SK-N-SH treated with all-trans-retinoic acid at 6 μM for 48 hours (cell line): ENCODE data around the gene IGFL1.

Experiments used
- ARNTL ChIP-seq: fragments of 450-650 bp; formaldehyde crosslinking; IDR thresholded peaks from 2 replicates; pipeline ENCODE4 v1.5.0; 2020; ENCODE audit warnings: low read depth, mild to moderate bottlenecking, moderate library complexity, borderline replicate concordance
- BACH2 ChIP-seq: fragments of 250-450 bp; sonication (Bioruptor Pico); IDR thresholded peaks from 2 replicates; pipeline ENCODE4 v1.9.0; 2021; ENCODE audit warnings: mild to moderate bottlenecking, borderline replicate concordance
- CREB5 ChIP-seq: fragments of 250-450 bp; sonication (Bioruptor Pico); IDR thresholded peaks from 2 replicates; pipeline ENCODE4 v1.5.1; 2020; ENCODE audit warnings: low read depth, mild to moderate bottlenecking, moderate library complexity
- OSR1 ChIP-seq: fragments of 250-450 bp; sonication (Bioruptor Pico); IDR thresholded peaks from 2 replicates; pipeline ENCODE4 v1.8.0; 2022; ENCODE audit warnings: moderate library complexity, mild to moderate bottlenecking, inconsistent platforms
- PATZ1 ChIP-seq: fragments of 250-450 bp; sonication (Bioruptor Pico); IDR thresholded peaks from 2 replicates; pipeline ENCODE4 v1.8.0; 2020; ENCODE audit warnings: mild to moderate bottlenecking, moderate library complexity, borderline replicate concordance
- SNAI2 ChIP-seq: fragments of 250-450 bp; sonication (Bioruptor Pico); IDR thresholded peaks from 2 replicates; pipeline ENCODE4 v1.5.0; 2020; ENCODE audit warnings: mild to moderate bottlenecking, moderate library complexity
- TOX ChIP-seq: fragments of 250-450 bp; sonication (Bioruptor Pico); IDR thresholded peaks from 2 replicates; pipeline ENCODE4 v1.8.0; 2021; ENCODE audit warnings: mild to moderate bottlenecking, moderate library complexity, borderline replicate concordance
- ZFP3 ChIP-seq: fragments of 250-450 bp; sonication (Bioruptor Pico); IDR thresholded peaks from 2 replicates; pipeline ENCODE4 v1.5.0; 2020; ENCODE audit warnings: mild to moderate bottlenecking, moderate library complexity
- ZFP30 ChIP-seq: fragments of 450-650 bp; formaldehyde crosslinking; IDR thresholded peaks from 2 replicates; pipeline ENCODE4 v1.5.0; 2022; ENCODE audit warnings: mild to moderate bottlenecking, moderate library complexity
- ZNF70 ChIP-seq: fragments of 450-650 bp; formaldehyde crosslinking; IDR thresholded peaks from 2 replicates; pipeline ENCODE4 v1.5.0; 2020; ENCODE audit warnings: mild to moderate bottlenecking, moderate library complexity
- ZNF8 ChIP-seq: fragments of 450-650 bp; formaldehyde crosslinking; IDR thresholded peaks from 2 replicates; pipeline ENCODE4 v1.5.0; 2020; ENCODE audit warnings: mild to moderate bottlenecking, moderate library complexity

- no peak for TF ChIP-seq CREB5 (CRISPR knock-in tag)
- TF ChIP-seq ZNF70 (CRISPR knock-in tag) = no peak
- TF ChIP-seq ZFP30 = no peak
- TF ChIP-seq SNAI2 (CRISPR knock-in tag) = no peak
- no peak for TF ChIP-seq BACH2
- TF ChIP-seq PATZ1 (CRISPR knock-in tag) = no peak
- TF ChIP-seq TOX (CRISPR knock-in tag) = no peak
- no peak for TF ChIP-seq OSR1 (CRISPR knock-in tag)
- TF ChIP-seq ZNF8 (CRISPR knock-in tag) = no peak
- no peak for TF ChIP-seq ARNTL (CRISPR knock-in tag)
- TF ChIP-seq ZFP3 (CRISPR knock-in tag) = no peak
Observed at GRCh38 chr19:46251416-46251815, 21.9 kb downstream of the IGFL1 start.
